HG03103 (cell line): ENCODE measurements around the gene CLSTN2.

ENCODE experiments used
- ATAC-seq: cut with Tn5 transposase; IDR thresholded peaks from one replicate; pipeline ENCODE4 v1.9.1; 2021; ENCODE audit warnings: low read depth; ENCODE audit not compliant: unreplicated experiment

CLSTN2 gene

GRCh38 chr3:140434261-140434905 lies 499.4 kb downstream of the CLSTN2 start:
- no peak for ATAC-seq

GRCh38 chr3:140436421-140436820 lies 501.4 kb downstream of the CLSTN2 start:
- ATAC-seq, result no peak

GRCh38 chr3:140438736-140439470 lies 503.9 kb downstream of the CLSTN2 start:
- no peak for ATAC-seq

- ATAC-seq, result no peak
Measured at GRCh38 chr3:140439527-140439926, 504.5 kb downstream of the CLSTN2 start.

GRCh38 chr3:140440446-140440845 lies 505.5 kb downstream of the CLSTN2 start:
- ATAC-seq, result no peak

- ATAC-seq, result no peak
Measured at GRCh38 chr3:140441006-140441405, 506.0 kb downstream of the CLSTN2 start.

- no peak for ATAC-seq
Measured at GRCh38 chr3:140442621-140443020, 507.6 kb downstream of the CLSTN2 start.

- no peak for ATAC-seq
Measured at GRCh38 chr3:140443073-140443472, 508.1 kb downstream of the CLSTN2 start.

GRCh38 chr3:140443806-140444205 lies 508.8 kb downstream of the CLSTN2 start:
- no peak for ATAC-seq

GRCh38 chr3:140446734-140447133 lies 511.7 kb downstream of the CLSTN2 start:
- no peak for ATAC-seq

GRCh38 chr3:140447136-140447535 lies 512.2 kb downstream of the CLSTN2 start:
- no peak for ATAC-seq

GRCh38 chr3:140448001-140448400 lies 513.0 kb downstream of the CLSTN2 start:
- no peak for ATAC-seq

GRCh38 chr3:140449413-140450256 lies 514.6 kb downstream of the CLSTN2 start:
- ATAC-seq, result no peak

- no peak for ATAC-seq
Measured at GRCh38 chr3:140453750-140454149, 518.8 kb downstream of the CLSTN2 start.

- no peak for ATAC-seq
Measured at GRCh38 chr3:140455521-140456214, 520.7 kb downstream of the CLSTN2 start.

- no peak for ATAC-seq
Measured at GRCh38 chr3:140456974-140457373, 522.0 kb downstream of the CLSTN2 start.

- ATAC-seq, result no peak
Measured at GRCh38 chr3:140459462-140459861, 524.5 kb downstream of the CLSTN2 start.

GRCh38 chr3:140461250-140461649 lies 526.3 kb downstream of the CLSTN2 start:
- ATAC-seq, result no peak

GRCh38 chr3:140463355-140463754 lies 528.4 kb downstream of the CLSTN2 start:
- ATAC-seq, result no peak

- no peak for ATAC-seq
Measured at GRCh38 chr3:140465988-140466387, 531.0 kb downstream of the CLSTN2 start.

- ATAC-seq, result no peak
Measured at GRCh38 chr3:140466535-140466934, 531.5 kb downstream of the CLSTN2 start.
